Left cardiac atrium (tissue), 4 donors: ENCODE data around the gene PCDH1. TPM values are rescaled to one million over a fixed set of nuclear protein-coding genes. Genes with fewer than 3 reads are reported as not detected.
A peak's percentile ranks its signal among the peaks of the same experiment; 100 is the strongest.

Source experiments
- ATAC-seq, 2 donors: fragments of 200-7000 bp; cut with Tn5 transposase; one replicate each; pipeline ENCODE4 v1.9.1; 2020; ENCODE audit warnings: mild to moderate bottlenecking in 2 of 2, moderate library complexity in 2 of 2
- DNase-seq: peaks from one replicate; pipeline ENCODE4 v3.0.0-alpha.2; 2020
- intact Hi-C, 2 donors: fragments of 100-400 bp; cut with DNase I; formaldehyde crosslinking; loops; one replicate each; pipeline versions ENCODE4 v1.14.1 to v1.15.1; 2022 to 2023
- total RNA-seq, 2 donors: library from RNA; stranded (reverse); fragmentation: NEBNext Ultra II Directional; extraction: Animal tissue kit (Norgen Biotek cat#: 25700); gene quantifications; one replicate each; pipeline ENCODE4 v1.2.1, GENCODE V29; 2021
- donor health status: DM: no; HTN: yes; CAD: no.
- donor health status: DM: no; HTN: yes; CAD: no; lungs with severe emphysema.
- donor health status: DM: yes; HTN: yes; CAD: no.
- donor health status: Dilated cardiomyopathy.

The PCDH1 gene
- total RNA-seq, 2 donors from 2014 or later = 20.7 to 36.0 TPM

GRCh38 chr5:141863569-141864178, 14.5 kb downstream of the PCDH1 start:
- DNase-seq (no peak), ATAC-seq (no peak)
- intact Hi-C loops = no loop called here

GRCh38 chr5:141862936-141863543, 15.2 kb downstream of the PCDH1 start:
- intact Hi-C loops = no loop called here

GRCh38 chr5:141861194-141861593, 17.0 kb downstream of the PCDH1 start:
- ATAC-seq (no peak), DNase-seq (no peak)
- intact Hi-C loops = no loop called here

More at GRCh38 chr5:141862936-141863543, 15.2 kb downstream of the PCDH1 start:
- ATAC-seq (no peak), DNase-seq (no peak)

- DNase-seq (no peak), ATAC-seq (no peak)
- intact Hi-C loops = no loop called here
Observed at GRCh38 chr5:141858079-141858765, 20.0 kb downstream of the PCDH1 start.

- intact Hi-C loops = no loop called here
- ATAC-seq = no peak
- no peak for DNase-seq
Observed at GRCh38 chr5:141857226-141857625, 21.0 kb downstream of the PCDH1 start.

GRCh38 chr5:141856037-141856790, 22.0 kb downstream of the PCDH1 start:
- ATAC-seq = no peak
- intact Hi-C loops = no loop called here
- no peak for DNase-seq

GRCh38 chr5:141855265-141856036, 22.8 kb downstream of the PCDH1 start:
- DNase-seq = peak; percentile 75
- intact Hi-C loops = no loop called here
- ATAC-seq = peak; percentile 48 to 64

GRCh38 chr5:141853895-141854626, 24.1 kb downstream of the PCDH1 start:
- intact Hi-C loops = no loop called here
- no peak for DNase-seq
- ATAC-seq = no peak

GRCh38 chr5:141852448-141852847, 25.8 kb downstream of the PCDH1 start:
- intact Hi-C loops = no loop called here
- no peak for ATAC-seq
- DNase-seq = no peak

GRCh38 chr5:141851195-141851874, 26.9 kb downstream of the PCDH1 start:
- DNase-seq = no peak
- no peak for ATAC-seq
- intact Hi-C loops = no loop called here

GRCh38 chr5:141850786-141851185, 27.4 kb downstream of the PCDH1 start:
- ATAC-seq (no peak), DNase-seq (no peak)
- intact Hi-C loops = no loop called here

GRCh38 chr5:141850244-141850768, 27.9 kb downstream of the PCDH1 start:
- ATAC-seq = peak; percentile 49 to 72
- intact Hi-C loops = no loop called here
- DNase-seq = peak; percentile 56

GRCh38 chr5:141849415-141850243, 28.6 kb downstream of the PCDH1 start:
- DNase-seq (peak; percentile 91), ATAC-seq (peak; percentile 93)
- intact Hi-C loops = loop anchor here in 1 of 2 donors (5.0 kb wide), 1 partner anchor 42 kb away; no protein-coding TSS in a partner anchor

- DNase-seq (peak; percentile 77), ATAC-seq (peak; percentile 34 to 67)
- intact Hi-C loops = loop anchor here in 1 of 2 donors (5.0 kb wide), 1 partner anchor 42 kb away; no protein-coding TSS in a partner anchor
Observed at GRCh38 chr5:141848744-141849414, 29.3 kb downstream of the PCDH1 start.

- no peak for DNase-seq
Observed at GRCh38 chr5:141846031-141846430, 32.2 kb downstream of the PCDH1 start.

GRCh38 chr5:141845371-141845851, 32.8 kb downstream of the PCDH1 start:
- intact Hi-C loops = loop anchor here in 1 of 2 donors (5.0 kb wide), 1 partner anchor 38 kb away; no protein-coding TSS in a partner anchor
- DNase-seq (no peak), ATAC-seq (no peak)

More at GRCh38 chr5:141846031-141846430, 32.2 kb downstream of the PCDH1 start:
- intact Hi-C loops = loop anchor here in 1 of 2 donors (5.0 kb wide), 1 partner anchor 39 kb away; no protein-coding TSS in a partner anchor
- ATAC-seq = no peak
